D341Med (cell line): Measurements from ENCODE around the gene TAS2R39.
"Not testable (repeated sequence)": the region's sequence is repeated elsewhere in the genome, so short reads cannot be mapped to it uniquely, and the experiment has no call there.

Experiments used
- DNase-seq: peaks from one replicate; pipeline ENCODE4 v3.0.0; 2012; ENCODE audit warnings: low spot score

TAS2R39 gene

GRCh38 chr7:143183024-143183423 lies at the start of gene TAS2R39:
TSS of gene TAS2R39 (plus strand) at chr7:143183419. CDS start at chr7:143183419, 0 bp downstream.
- DNase-seq = no peak

DNA sequence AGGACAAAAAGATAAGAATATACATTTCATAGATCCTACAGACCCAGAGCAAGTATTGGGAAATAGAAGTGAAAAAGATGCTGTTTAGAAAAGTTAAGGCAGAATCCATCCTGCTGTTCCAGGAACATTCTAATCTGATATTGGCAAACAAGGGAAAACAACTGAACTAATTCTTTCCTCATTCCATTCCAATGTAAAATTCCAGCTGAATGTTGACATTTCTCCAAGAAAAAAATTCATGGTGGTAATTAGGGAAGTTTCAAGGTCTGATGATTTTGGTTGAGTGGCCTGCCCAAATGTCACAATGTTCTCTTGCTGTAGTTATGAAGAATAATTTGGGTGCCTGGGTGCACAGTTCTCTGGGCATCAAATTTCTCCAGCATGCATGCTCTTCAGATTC lies 36.1 kb upstream of the TAS2R39 start:
- DNase-seq = no peak

DNA sequence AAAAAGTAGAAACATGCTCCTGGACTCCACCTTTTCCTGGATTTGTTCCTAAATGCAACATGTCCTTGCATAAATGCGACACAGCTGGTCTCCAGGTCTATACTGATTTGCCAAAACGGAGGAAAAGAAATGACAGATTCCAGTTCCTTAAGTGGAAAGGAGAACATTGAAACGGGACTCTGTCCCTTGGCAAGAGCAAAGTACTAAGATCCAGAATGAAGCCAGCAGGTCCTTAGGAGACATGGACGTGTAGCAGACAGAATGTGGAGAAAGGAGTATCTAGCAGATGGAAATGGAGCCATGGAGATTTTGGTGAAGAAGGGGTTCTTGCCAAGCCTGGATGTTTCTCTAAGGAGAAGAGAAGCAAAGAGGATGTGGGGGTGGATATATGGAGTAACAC lies 35.2 kb upstream of the TAS2R39 start:
- no peak for DNase-seq

DNA sequence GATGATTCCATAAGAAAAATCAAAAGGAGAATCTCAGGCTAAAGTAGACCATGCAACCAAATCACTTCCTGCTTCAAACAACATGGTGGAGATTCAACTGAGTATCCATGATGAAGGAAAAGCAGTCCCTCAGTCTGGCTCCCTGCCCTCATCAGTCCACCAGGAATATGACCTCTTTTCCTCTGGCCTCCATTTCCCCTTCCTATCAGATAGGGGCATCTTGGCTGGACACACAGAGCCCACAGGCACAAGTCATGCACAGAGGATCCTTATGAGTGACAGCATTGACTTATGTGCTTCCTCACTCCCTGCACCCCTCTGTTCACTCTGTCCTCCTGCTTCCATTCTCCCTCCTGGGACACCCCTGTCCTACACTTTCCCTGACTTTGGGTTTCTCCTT lies 34.6 kb upstream of the TAS2R39 start:
- no peak for DNase-seq

DNA sequence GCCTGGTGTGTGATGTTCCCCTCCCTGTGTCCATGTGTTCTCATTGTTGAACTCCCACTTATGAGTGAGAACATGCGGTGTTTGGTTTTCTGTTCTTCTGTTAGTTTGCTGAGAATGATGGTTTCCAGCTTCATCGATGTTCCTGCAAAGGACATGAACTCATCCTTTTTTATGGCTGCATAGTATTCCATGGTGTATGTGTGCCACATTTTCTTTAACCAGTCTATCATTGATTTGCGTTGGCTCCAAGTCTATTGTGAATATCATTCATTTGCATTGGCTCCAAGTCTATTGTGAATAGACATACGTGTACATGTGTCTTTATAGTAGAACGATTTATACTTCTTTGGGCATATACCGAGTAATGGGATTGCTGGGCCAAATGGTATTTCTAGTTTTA lies 32.5 kb upstream of the TAS2R39 start:
- DNase-seq = not testable (repeated sequence)

- DNase-seq = not testable (repeated sequence)
These were observed 24.6 kb upstream of the TAS2R39 start for GRCh38 chr7:143158617-143159016.

DNA sequence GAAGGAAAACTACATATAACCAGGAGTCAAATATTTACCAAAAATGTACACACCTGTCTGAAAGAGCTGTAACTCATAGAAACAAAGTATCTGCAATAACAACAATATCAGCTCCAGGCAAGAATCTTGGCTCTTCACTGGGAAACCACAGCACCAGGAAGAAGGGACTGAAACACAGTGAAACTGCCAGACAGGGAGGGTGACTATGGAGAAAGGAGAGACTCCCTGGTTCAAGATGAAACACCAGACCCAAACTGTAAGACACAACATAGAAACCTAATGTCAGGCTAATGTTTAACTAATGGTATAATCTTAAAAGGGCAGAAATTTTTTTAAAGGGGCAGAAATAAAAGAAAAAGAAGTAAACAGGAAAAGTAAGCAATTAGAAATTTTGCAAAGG lies 11.5 kb upstream of the TAS2R39 start:
- DNase-seq = no peak

GRCh38 chr7:143172354-143172753 lies 10.9 kb upstream of the TAS2R39 start:
- no peak for DNase-seq

GRCh38 chr7:143176128-143176527 lies 7.1 kb upstream of the TAS2R39 start:
- no peak for DNase-seq

- no peak for DNase-seq
These were observed 5.7 kb upstream of the TAS2R39 start for GRCh38 chr7:143177374-143178119.

DNA sequence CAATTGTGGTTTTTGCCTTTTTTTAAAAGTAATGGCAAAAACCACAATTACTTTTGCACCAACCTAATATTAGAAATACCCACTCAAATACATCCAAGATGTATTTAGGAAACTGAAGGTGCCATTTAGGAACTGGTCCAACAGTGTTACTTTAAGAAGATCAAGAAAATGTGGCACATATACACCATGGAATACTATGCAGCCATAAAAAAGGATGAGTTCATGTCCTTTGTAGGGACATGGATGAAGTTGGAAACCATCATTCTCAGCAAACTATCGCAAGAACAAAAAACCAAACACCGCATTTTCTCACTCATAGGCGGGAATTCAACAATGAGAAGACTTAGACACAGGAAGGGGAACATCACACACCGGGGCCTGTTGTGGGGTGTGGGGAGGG lies 2.4 kb upstream of the TAS2R39 start:
- DNase-seq = not testable (repeated sequence)

GRCh38 chr7:143181349-143181748 lies 1.9 kb upstream of the TAS2R39 start:
- no peak for DNase-seq

GRCh38 chr7:143185551-143185950 lies 2.3 kb downstream of the TAS2R39 start:
- no peak for DNase-seq

- no peak for DNase-seq
These were observed 5.8 kb downstream of the TAS2R39 start for GRCh38 chr7:143188994-143189393.

GRCh38 chr7:143193880-143194279 lies 10.7 kb downstream of the TAS2R39 start:
- no peak for DNase-seq

DNA sequence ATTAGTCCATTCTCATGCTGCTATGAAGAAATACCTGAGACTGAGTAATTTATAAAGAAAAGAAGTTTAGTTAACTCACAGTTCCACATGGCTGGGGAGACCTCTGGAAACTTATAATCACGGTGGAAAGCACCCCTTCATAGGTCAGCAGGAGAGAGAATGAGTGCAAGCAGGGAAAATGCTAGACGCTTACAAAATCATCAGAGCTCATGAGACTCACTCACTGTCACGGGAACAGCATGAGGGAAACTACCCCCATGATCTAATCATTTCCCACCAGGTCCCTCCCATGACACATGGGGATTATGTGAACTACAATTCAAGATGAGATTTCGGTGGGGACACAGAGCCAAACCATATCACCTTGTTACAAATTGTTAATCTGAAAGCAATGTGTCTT lies 15.8 kb downstream of the TAS2R39 start:
- no peak for DNase-seq

DNA sequence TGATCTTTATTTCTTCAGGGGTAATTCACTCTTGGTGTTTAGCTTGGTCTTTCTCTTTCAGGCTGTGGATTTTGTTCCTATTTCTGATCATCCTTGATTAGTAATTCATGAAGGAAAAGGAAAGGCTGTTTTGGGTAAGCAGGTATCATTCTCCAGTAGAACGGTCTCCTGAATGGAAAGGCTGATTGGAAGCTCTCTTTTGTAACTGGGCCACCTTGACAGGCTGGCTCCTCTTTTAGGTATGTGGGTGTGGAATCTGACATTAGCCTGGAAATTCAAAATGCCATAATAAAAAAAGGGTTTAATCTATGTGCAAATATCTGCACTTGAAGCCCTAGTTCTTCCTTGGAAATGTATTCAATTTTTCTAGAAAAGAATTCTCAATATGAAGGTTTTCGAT lies 18.9 kb downstream of the TAS2R39 start:
- DNase-seq = no peak

DNA sequence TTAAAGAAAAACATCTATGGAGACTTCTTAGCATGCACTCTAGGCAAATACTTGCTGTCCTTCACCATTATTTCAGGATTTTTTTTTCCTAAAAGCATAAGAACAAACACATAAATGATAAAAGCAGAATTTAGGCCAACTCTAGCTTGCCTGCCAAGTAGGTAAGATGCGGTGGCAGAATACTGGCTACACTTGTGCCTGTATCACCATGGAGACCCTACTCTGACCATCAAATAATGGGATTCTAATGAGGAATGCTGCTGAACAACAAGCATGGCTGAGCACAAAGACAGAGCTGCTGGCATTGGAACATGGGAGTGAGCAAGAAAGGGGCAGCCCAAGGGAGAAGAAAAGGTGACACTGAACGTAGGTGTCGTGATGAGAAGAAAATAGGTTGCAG lies 20.2 kb downstream of the TAS2R39 start:
- DNase-seq = no peak

GRCh38 chr7:143205560-143206293 lies 22.5 kb downstream of the TAS2R39 start:
- DNase-seq = no peak

DNA sequence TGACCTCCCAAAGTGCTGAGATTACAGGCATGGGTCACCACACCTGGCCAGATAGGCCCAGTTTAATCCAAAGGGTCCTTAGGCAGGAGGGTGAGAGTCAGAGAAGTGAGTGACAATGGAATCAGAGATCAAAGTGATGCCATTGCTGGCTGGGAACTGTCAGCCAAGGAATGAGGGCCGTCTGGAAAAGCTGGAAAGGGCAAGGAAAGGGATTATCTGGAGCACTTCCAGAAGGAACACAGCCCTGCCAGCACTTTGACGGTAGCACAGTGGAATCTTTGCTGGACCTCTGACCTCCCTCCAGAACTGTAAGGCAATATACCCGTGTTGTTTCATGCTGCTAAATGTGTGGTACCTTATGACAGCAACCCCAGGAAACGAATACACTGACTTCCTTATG lies 27.3 kb downstream of the TAS2R39 start:
- no peak for DNase-seq

- not testable (repeated sequence) for DNase-seq
These were observed 30.3 kb downstream of the TAS2R39 start for GRCh38 chr7:143213478-143213877.

DNA sequence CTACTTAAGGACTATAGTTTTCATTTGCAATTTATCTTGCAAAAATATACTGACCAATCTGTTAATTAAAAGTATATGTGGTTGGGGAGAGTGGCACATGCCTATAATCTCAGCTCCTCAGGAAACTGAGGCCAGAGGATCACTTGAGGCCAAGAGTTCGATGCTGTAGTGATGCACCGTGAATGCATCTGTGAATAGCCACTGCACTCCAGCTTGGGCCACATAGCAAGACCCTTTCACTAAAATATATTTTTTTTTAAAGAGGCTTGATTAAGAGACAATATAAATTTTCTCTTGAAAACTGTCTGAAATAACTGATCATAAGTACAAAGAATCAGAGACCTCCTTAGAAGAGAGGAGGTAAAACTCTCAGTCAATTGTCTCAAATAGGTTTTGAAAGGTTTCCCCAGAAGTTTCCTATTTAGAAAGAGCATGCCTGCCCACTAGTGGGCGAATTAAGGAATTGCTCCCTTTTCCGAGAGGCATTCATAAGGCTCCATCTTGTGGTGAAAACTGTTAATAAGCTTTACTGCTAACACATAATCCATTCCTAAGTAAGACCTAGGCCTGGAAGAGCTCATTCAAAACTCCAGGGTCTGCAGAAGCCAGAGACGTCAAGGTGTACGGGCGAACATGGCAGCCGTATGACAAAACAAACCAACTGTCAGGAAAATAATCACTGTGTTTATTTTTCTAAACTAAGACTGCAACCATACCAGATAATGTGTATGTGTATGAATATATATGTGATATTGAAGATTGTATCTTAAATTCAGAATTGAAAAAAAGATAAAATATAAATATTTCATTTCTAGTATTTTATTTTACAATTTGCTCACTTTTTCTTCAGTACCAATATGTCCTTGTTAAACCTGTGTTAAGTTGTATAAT lies 31.8 kb downstream of the TAS2R39 start:
- peak; percentile 73 for DNase-seq

GRCh38 chr7:143216151-143216550 lies 32.9 kb downstream of the TAS2R39 start:
- DNase-seq = no peak
